ENCODE measurements around the gene TES.
"Not testable (repeated sequence)": the region's sequence is repeated elsewhere in the genome, so short reads cannot be mapped to it uniquely, and the experiment has no call there.

TES gene, protein sequence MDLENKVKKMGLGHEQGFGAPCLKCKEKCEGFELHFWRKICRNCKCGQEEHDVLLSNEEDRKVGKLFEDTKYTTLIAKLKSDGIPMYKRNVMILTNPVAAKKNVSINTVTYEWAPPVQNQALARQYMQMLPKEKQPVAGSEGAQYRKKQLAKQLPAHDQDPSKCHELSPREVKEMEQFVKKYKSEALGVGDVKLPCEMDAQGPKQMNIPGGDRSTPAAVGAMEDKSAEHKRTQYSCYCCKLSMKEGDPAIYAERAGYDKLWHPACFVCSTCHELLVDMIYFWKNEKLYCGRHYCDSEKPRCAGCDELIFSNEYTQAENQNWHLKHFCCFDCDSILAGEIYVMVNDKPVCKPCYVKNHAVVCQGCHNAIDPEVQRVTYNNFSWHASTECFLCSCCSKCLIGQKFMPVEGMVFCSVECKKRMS

DNA sequence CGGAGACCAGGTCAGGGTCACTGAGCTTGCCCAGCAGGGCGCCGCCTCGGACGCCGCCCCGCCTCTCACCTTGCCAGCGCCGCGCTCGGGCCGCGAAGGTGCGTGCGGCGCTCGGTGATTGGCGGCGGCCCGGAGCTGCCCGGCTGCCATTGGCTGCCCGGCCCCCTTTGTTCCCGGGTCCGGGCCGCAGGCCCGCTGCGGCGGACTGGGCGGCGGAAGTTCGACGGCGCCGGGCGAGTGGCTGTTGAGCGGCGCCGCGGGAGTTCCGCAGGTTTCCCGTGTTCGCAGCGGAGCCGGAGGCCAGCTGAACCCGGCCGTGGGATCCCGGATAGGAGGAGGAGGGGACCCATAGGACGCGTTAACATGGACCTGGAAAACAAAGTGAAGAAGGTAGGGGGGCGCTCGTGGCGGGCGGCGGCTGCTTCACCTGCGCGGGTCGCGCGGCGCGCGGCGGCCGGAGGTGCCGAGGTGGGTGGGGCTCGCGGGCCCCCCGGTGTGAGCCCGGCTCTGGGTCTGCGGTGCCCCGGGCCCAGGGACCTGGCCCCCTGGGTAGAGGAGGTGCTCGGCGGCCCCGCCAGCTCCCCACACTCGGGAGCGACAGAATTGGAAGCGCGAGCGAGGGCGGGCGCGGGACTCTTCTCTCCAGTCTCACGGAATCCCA is at the start of gene TES:
TES (plus strand) TSS at position 195 of the 661 bp plus-strand sequence; CDS start at position 364, 169 bp downstream.
- DNase-seq: peak; percentile 79

DNA sequence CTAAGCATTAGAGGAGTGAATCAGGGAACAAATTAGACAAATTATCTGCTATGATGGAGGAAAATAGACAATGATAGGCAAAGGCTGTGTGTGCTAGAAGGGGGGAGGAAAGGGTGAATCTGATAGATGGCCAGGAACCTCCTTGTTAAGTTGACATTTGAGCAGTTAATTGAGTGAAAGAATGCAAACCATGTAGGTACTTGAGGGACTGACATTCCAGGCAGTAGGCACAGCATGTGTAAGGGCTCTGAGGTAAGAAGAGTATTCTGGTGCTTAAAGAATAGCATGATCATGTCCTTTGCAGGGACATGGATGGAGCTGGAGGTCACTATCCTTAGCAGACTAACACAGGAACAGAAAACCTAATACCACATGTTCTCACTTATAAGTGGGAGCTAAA is 48.6 kb upstream of the TES start:
- no peak for DNase-seq

DNA sequence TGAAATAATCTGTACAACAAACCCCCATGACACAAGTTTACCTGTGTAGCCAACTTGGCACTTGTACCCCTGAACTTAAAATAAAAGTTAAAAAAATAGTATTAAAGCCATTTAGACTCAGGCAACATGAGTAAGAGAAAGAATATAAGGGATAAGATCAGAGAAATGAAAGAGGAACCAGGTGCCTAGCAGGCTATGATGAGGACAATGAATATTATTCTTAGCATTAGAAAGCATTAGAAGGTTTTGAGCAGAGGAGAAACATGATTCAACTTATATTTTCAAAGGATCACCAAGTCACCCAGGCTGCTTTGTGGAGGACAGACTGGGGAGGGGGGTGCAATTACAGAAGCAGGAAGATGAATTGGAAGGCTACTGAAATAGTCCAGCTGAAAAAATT is 48.1 kb upstream of the TES start:
- DNase-seq: no peak

DNA sequence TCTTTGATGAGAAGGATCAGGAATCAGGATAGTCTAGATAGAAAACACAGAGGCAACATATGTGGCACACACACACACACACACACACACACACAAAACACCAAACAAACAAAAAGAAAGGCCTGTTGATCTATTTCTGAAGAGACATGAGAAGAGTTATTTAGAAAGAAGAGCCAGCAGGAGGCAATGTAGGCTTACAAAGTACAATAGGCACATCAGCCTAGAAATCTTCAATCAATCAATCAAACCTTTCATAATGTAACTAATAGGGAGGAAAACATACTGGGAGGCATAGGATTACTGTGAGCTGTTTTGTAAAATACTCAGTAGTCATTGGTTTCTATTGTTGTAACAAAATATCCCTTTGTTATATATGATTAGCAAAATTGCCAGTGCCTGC is 47.3 kb upstream of the TES start:
- no peak for DNase-seq

DNA sequence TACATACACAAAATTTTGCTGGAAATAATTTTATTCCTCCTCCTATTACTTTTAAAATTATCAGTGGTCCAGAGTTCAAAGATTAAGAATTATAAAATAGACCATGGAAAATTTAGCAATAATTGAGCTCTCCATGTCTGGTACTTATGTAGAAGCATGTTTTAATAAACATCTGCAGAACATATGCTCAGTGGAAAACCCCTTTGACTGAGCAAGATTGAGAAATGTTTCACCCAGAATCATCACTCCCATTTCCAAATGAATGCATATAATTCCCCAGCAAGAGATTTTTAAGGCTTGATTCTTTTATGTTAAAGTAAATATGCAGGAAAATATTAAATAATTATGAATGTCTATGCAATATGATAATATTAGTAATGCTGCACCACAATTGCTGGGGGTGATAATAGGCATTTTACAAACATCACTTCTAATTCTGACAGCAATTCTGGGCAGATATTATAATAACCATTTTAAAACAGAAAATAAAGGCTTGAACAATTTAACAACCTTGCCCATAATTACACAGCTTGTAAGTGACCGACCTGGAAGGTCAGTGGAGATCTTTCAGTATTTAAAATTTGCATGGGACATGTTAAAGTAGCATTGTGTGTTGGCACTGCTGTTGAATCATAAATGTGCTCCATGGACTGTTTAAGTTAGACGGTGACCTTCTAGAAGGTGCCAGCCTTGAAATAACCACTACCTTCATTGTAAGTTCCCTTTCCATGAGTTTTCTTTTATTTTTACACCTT is 45.6 kb upstream of the TES start:
- no peak for DNase-seq

DNA sequence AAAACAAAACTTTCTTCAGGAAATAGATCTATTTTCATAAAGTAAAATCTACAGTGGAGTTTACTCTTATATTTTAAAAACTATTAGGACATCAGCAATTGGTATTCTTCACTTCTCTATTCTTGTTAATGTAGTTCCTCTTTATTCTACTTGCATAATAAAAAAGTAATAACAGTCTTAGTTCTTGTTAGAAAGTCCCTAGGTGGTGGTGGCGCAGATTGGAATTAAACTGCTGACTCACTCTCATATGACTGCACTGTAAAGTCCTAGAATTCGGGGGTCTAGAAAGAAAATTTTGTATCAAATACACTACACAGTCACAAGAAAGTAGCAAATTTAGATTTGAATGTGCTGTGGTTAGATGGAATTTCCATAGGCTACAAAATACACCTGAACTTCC is 44.6 kb upstream of the TES start:
- DNase-seq: no peak

DNA sequence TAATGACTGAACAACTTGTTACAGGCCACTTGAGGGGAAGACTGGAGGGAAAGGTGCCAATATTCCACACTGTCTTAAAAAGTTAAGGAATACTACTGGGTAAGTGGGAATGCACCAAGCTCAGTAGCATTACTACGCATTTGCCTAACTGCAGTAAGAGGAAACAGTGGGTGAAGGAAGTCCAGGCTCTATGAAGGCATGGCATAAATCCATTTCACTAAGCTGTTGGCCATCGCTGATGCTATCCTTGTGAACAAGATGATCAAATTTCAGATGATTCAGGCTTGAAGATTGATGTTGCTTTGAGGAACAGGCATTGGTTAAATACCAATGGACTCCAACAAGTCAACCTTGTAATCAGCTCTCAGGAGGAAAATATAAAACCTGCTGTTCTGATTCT is 44.2 kb upstream of the TES start:
- DNase-seq: no peak

DNA sequence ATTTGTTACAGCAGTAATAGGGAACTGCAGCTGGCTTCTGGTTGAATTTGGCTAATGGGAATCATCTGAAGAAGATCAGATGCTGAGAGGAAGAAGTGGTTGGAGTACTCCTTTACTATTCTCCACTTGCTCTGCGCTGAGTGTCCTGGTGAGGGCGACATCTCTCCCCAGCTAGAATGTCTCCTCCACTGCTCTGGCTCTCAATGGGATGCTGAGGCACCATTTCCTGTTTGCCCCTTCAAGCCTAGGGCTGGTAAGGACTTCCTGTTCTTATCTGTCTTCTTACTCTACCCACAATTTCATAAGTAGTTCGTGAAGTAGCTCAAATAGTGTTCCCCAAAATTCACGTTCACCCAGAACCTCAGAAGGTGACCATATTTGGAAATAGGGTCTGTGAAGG is 43.2 kb upstream of the TES start:
- peak; percentile 31 for DNase-seq

DNA sequence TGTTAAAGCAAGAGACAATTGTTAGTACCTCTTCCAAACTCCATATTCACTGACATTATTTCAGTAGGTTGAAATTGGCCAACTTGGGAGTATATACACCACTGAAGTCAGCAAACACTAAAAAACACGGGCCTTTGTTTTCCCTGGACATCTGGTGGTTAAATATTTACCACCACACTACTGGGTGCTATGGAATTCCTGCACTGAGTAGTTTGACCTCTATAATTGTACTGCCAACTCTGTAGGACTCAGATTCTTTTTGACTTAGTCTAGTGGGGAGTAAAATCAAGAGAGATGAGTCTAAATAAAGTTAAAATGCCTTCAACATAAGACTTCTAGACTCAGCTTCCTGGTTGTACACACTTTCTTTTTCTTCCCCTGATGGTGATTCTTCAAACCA is 41.3 kb upstream of the TES start:
- no peak for DNase-seq

DNA sequence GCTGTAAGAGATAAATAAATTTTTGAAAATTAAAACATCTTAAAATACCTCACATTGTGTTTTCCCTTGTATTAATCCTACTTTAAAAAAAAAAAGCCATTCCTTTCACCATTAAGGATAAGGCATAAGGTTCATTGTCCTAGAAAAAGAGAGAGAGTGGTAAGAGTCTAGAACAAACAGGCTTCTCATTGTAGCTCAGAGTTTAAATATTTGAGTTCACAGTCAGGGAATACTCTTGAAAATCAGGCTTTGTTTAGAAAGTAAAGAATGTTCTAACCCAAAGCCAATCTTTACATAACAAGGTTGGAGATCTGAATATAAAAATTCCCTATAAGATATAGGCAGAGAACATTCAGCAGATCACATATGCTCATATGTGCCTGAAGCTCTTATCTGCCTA is 40.2 kb upstream of the TES start:
- DNase-seq: no peak

DNA sequence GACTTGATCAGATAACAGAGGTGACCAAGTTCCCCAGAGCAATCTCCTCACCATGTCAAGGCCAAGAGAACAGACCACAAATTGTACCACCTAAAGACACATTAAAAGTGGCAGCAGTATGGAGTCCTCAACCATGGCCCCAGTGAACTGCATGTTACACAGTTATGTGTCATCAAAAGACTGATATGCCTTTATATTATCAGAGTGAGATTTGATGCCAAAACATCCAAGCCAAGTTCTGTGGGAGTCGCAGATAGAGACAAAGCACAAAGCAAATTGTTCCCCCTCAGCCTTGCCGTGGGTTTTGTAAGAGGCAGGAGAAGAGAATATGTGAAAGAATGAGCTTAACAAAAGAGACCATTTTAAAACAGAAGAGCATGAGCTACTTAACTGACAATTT is 39.2 kb upstream of the TES start:
- no peak for DNase-seq

DNA sequence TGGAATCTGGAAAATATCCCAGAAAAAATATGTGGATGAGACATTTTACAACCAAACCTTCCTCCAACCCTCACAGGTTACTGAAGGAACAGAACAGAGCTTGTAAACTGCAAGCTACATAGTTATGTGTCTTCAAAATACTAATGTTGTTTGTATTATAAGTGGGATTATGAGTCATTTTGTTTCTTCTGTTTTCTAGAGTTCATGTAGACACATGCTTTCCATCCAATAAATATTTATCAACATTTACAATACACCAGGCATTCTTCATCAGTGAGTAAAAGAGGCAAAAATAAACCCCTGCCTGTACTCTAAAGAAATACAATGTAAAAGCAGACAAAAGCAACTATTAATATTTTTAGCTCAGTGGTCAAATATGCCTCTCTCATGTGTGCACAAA is 38.0 kb upstream of the TES start:
- no peak for DNase-seq

DNA sequence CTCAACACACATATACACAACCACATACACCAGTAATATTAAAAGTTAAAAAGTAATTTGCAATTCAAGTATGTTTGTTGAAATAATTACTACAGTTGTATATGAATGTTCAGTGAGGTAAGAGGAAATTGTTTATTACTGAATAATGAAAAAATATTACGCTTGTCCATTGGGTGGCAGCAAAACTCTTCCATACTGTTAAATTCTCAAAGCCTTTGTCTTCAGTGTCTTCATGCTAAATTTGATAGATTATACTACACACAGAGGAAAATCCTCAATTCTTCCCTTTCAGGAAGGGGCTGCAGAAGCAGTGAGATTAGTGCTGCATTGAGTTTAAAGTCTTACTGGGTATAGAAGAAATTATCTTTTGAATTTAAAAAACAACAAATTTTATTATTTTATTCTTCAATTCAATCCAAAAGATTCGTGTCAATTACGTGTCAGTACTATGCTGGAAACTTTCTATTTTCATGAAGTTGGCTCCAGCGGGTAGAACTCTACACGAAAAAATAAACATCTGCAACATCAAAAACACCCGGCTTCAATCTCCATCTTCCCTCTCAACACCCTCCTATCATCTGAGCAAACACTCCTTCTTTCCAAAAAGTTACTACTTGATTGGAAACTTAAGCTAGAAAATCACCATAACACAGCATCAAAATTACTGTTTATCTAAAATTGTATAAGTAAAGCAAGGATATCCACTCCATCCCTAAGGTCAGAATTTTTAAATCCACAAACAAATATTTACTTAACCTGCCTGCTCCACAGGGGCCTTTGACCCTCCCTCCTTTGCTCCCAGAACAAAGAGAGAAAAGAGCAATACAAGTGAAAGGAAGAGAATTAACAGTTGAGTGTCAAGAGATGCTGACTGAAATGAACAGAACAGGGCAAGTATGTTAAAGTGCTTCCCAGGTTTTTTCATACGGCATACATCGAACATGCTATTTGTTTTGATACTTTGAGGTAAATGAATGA is 37.0 kb upstream of the TES start:
- peak; percentile 46 for DNase-seq

DNA sequence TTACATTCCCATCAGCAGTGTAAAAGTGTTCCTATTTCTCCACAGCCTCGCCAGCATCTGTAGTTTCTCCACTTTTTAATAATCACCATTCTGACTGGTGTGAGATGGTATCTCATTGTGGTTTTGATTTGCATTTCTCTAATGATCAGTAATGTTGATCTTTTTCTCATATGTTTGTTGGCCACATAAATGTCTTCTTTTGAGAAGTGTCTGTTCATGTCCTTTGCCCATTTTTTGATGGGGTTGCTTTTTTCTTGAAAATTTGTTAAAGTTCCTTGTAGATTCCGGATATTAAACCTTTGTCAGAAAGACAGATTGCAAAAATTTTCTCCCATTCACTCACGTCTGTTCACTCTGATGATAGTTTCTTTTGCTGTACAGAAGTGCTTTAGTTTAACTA is 35.2 kb upstream of the TES start:
- not testable (repeated sequence) for DNase-seq

DNA sequence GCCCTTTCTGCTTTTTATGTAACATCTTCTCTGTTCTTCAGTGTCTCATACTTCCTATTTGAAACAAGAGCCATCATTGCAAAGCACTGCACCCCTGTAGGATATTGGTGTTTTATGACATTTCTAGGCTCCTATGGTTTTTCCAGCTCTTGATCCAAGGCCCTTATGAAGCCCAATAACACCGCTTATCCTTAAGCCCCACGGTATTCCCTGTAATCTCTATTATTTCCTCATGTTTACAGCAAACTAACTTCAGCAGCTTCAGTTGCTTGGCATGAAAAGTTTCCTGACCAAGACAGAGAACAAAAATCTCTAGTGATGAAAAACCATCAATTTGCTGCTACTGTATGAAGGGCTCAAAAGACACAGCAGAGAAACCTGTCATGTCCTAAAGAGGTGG is 34.1 kb upstream of the TES start:
- no peak for DNase-seq

DNA sequence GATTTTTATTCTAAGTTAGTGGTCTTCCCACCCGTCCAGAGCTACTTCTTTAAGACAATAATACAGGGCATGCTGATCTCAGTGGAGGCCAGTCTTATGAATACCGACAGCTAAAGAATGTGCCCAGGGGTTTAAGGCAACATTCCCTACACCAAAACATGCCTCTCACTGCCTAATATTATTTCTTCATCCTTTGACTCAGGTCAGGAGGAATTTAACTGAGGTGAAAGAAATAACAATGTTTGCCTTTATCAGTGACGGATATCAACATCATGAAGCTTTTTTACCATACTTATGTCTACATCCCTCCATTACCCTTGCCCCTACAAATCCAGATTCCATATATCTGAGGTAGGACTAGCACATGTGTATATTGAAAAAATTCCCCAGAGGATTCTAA is 33.3 kb upstream of the TES start:
- DNase-seq: no peak

DNA sequence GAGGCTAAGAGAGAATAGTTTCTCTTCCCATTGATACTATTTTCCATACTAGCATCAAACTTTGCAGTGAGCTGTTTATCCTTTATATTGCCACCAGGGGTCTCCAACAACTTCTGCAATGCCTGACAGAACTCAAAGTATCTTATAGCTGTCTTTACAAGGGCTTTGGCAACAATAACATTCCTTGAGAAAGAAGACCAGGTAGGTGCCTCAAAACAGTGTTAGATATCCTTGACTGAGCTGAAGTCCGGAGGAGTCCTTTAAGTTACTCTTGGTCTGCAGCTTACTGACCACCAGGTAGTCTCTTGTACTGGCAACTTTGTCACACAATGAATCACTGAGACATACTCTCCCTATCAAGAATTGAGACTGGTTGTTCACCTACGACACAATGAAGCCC is 30.0 kb upstream of the TES start:
- peak; percentile 51 for DNase-seq

DNA sequence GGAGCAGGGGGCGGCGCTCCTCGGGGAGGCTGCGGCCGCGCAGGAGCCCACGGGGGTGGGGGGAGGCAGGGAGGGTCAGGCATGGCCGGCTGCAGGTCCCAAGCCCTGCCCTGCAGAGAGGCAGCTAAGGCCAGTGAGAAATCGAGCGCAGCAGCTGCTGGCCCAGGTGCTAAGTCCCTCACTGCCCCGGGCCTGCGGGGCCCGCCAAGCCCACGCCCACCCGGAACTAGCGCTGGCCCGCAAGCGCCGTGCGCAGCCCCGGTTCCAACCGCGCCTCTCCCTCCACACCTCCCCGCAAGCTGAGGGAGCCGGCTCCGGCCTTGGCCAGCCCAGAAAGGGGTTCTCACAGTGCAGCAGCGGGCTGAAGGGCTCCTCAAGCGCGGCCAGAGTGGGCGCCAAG is 28.3 kb upstream of the TES start:
- DNase-seq: no peak

DNA sequence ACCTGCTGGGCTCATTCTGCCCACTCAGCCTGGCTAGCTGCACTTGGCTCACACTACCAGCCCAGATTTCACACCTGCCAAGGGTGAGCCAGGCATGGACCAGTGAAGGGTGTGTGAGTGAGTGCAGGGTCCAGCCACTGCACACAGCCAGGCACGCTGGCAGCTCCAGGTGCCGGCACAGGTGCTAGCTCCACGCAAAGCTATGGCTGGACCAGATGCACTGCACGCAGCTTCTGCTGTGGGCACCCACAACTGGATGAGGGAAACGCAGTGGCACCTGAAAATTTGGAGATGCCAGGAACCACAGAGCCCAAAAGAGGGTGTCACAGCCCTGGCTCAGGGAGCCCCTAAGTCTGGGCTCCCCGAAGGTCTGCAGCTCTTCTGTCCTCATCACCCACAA is 24.9 kb upstream of the TES start:
- DNase-seq: no peak

DNA sequence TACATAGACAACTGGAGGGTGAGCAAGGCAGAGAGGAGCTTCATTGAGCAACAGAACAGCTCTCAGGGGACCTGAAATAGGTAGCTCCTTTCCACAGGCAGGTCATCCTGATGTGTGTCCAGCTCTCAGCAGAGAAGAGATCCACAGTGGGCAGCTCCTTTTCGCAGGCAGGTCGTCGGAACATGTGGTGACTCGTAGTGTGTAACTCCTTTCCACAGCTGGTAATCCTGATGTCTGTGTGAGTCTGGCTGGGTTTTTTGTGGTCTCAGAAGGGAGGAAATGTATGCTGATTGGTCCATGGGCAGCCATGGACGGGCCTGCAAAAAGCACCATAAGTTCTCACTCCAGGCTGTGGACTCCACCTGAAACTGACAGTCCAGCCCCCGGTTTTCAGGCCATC is 24.4 kb upstream of the TES start:
- no peak for DNase-seq

DNA sequence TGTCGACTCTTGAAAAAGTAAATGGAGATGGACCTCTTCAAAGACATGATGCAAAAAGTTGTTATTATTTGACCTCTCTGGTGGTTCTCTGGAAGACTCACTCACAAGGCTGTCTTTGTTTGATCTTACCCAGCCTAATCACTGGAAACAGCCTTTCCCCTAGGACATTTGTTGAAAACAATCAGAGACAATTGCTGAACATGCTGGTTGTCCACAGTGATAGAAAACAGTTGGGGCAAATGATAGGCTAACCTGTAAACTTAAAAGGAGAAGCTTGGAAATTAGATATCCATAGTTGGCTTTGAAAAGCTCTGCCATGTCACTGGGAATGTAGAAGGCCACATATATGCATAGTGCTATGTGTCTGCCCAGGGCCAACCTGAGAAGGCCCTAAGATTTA is 22.9 kb upstream of the TES start:
- no peak for DNase-seq

DNA sequence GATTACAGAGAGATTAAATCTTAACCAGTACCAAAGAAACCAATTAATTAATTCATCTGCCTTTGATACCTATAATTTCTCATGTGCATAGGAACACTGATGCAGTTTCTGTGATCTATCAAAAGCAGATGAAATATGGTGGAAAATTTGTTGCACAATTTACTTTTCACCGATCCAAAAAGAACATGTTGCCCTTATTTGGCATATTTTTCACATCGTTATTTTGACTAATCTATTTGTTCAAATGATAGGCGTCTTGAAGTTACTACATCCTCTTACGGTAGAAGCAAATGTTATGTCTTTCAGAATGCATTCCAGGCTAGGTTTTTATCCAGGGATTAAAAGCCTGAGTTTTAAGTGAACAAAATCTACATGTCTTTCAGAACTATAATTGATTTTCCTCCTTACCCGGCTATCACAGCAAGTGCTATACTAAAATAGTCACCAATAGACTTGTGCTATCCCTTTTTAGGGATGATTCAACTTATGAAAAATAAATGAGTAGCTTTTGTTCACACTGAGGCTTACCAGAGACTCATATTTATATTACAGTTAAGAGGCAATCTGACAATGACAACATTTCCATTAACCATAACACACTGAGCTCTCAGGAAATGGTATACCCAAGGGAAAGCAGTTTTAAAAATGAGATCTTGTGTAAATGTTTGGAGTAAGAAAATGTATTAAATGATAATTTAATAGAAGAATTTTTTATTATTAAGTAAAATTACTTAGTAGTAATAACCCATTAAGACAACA is 16.8 kb upstream of the TES start:
- DNase-seq: no peak

Data from activated CD4-positive, alpha-beta T cell treated with anti-CD3 and anti-CD28 coated beads, Interleukin-2, amount 50 U/mL, for 16 hours (primary cell).